ENCODE results near the gene PHYHD1. TPM values are rescaled to one million over a fixed set of nuclear protein-coding genes. Genes with fewer than 3 reads are reported as not detected.

Gene PHYHD1
- polyA plus RNA-seq, 1 donor (not counting 4 experiments of a cell fraction or from before 2014, with no cell fraction given) = 4.7 TPM

- H3K4me1 ChIP-seq (ENCODE audit: control insufficient read depth, extremely low read depth, insufficient read depth, low read length) = peaks cover 33% of the 10 kb centered on the region
- H3K27ac ChIP-seq (ENCODE audit: control insufficient read depth, insufficient read depth, low read length) = peak overlapping the region; percentile 30
- no peaks in the 10 kb centered on the region for H3K27me3 ChIP-seq (ENCODE audit: control insufficient read depth, extremely low read depth, insufficient read depth, low read length)
- peak overlapping the region; percentile 0 to 27 (median 5) for H3K4me3 ChIP-seq (ENCODE audit: control insufficient read depth in 2 of 3, extremely low read depth in 1 of 3, insufficient read depth in 2 of 3, low read depth in 1 of 3, low read length in 3 of 3)
- no peak for FAIRE-seq
- TF ChIP-seq CTCF (optimal IDR thresholded peaks at IDR 0.05 in 1 of 3, IDR thresholded peaks at IDR 0.05 in 1 of 3, conservative IDR thresholded peaks at IDR 0.05 in 1 of 3; ENCODE audit: extremely low read depth in 1 of 3, insufficient read depth in 2 of 3, low read length in 3 of 3) (no peak), EZH2 (IDR thresholded peaks at IDR 0.05; ENCODE audit: low read length) (no peak)
- dilution Hi-C loops (cut with MboI; ENCODE audit: extremely low pct_ligation_motif_present, low sequenced_read_pairs) = no loop called here
- no peak overlapping the region for H2AFZ ChIP-seq (ENCODE audit: control insufficient read depth, low read length)
- no peak for DNase-seq (ENCODE audit: low read depth, low spot score)
- H3K9ac ChIP-seq (ENCODE audit: control insufficient read depth, extremely low read depth, insufficient read depth, low read length) = peak overlapping the region; percentile 51
- peak overlapping the region; percentile 62 for H3K4me2 ChIP-seq (ENCODE audit: control insufficient read depth, extremely low read depth, insufficient read depth, low read depth, low read length)
- H3K36me3 ChIP-seq (ENCODE audit: control insufficient read depth in 2 of 2, extremely low read depth in 1 of 2, insufficient read depth in 2 of 2, low read length in 2 of 2) = peaks cover 8 to 18% of the 10 kb centered on the region in 2 experiments
- no peaks in the 10 kb centered on the region for H4K20me1 ChIP-seq (ENCODE audit: control insufficient read depth, extremely low read depth, insufficient read depth, low read length)
- H3K9me1 ChIP-seq (ENCODE audit: control insufficient read depth, extremely low read depth, insufficient read depth, low read length) = no peaks in the 10 kb centered on the region
- H3K9me3 ChIP-seq (ENCODE audit: control insufficient read depth, low read depth, low read length) = no peaks in the 10 kb centered on the region
- peaks cover 2% of the 10 kb centered on the region for H3K79me2 ChIP-seq (ENCODE audit: control insufficient read depth, insufficient read depth, low read length)
Measured at GRCh38 chr9:128921881-128922763, 1.3 kb downstream of the PHYHD1 start.

- dilution Hi-C loops (cut with MboI; ENCODE audit: extremely low pct_ligation_motif_present, low sequenced_read_pairs) = no loop called here
- Histone ChIP-seq H3K9me3 (ENCODE audit: control insufficient read depth, low read depth, low read length) (no peaks in the 10 kb centered on the region), H3K9ac (ENCODE audit: control insufficient read depth, extremely low read depth, insufficient read depth, low read length) (no peak overlapping the region), H2AFZ (ENCODE audit: control insufficient read depth, low read length) (no peak overlapping the region), H3K79me2 (ENCODE audit: control insufficient read depth, insufficient read depth, low read length) (no peaks in the 10 kb centered on the region), H3K27me3 (ENCODE audit: control insufficient read depth, extremely low read depth, insufficient read depth, low read length) (no peaks in the 10 kb centered on the region), H4K20me1 (ENCODE audit: control insufficient read depth, extremely low read depth, insufficient read depth, low read length) (no peaks in the 10 kb centered on the region), H3K27ac (ENCODE audit: control insufficient read depth, insufficient read depth, low read length) (no peak overlapping the region), H3K4me1 (ENCODE audit: control insufficient read depth, extremely low read depth, insufficient read depth, low read length) (peaks cover 30% of the 10 kb centered on the region), H3K4me3 (ENCODE audit: control insufficient read depth in 2 of 3, extremely low read depth in 1 of 3, insufficient read depth in 2 of 3, low read depth in 1 of 3, low read length in 3 of 3) (no peak overlapping the region), H3K36me3 (ENCODE audit: control insufficient read depth in 2 of 2, extremely low read depth in 1 of 2, insufficient read depth in 2 of 2, low read length in 2 of 2) (peaks cover 2 to 8% of the 10 kb centered on the region in 2 experiments), H3K9me1 (ENCODE audit: control insufficient read depth, extremely low read depth, insufficient read depth, low read length) (no peaks in the 10 kb centered on the region), H3K4me2 (ENCODE audit: control insufficient read depth, extremely low read depth, insufficient read depth, low read depth, low read length) (no peak overlapping the region)
- no peak for DNase-seq (ENCODE audit: low read depth, low spot score)
- no peak for FAIRE-seq
- TF ChIP-seq CTCF (optimal IDR thresholded peaks at IDR 0.05 in 1 of 3, IDR thresholded peaks at IDR 0.05 in 1 of 3, conservative IDR thresholded peaks at IDR 0.05 in 1 of 3; ENCODE audit: extremely low read depth in 1 of 3, insufficient read depth in 2 of 3, low read length in 3 of 3) (no peak), EZH2 (IDR thresholded peaks at IDR 0.05; ENCODE audit: low read length) (no peak)
Measured at GRCh38 chr9:128923493-128923883, 2.7 kb downstream of the PHYHD1 start.

Measured in keratinocyte (primary cell).